ENCODE data around the gene LRP1-AS. TPM values are rescaled to one million over a fixed set of nuclear protein-coding genes. Genes with fewer than 3 reads are reported as not detected.

Gene LRP1-AS
- polyA plus RNA-seq, 2 donors = not detected

- Histone ChIP-seq H3K36me3 (ENCODE audit: control insufficient read depth in 2 of 2, insufficient read depth in 2 of 2, low read length in 1 of 2) (peaks cover 2 to 31% of the 10 kb centered on the region in 2 donors), H3K9me3 (ENCODE audit: control insufficient read depth in 2 of 2, insufficient read depth in 1 of 2, low read depth in 1 of 2, low read length in 1 of 2) (no peaks in the 10 kb centered on the region), H3K4me1 (ENCODE audit: control insufficient read depth in 2 of 2, insufficient read depth in 2 of 2, low read length in 1 of 2) (peaks cover 0 to 26% of the 10 kb centered on the region in 2 donors), H3K27me3 (ENCODE audit: control insufficient read depth in 1 of 2, insufficient read depth in 2 of 2, low read length in 2 of 2) (no peaks in the 10 kb centered on the region), H3K27ac (ENCODE audit: low read depth in 2 of 2, low read length in 1 of 2) (peak overlapping the region in 1 of 2 donors; percentile 53), H3K4me3 (ENCODE audit: low read depth in 1 of 2, low read length in 2 of 2) (no peak overlapping the region)
- 80 to 81% methylated on average over 13 of the region's 13 CpGs for WGBS, 2 donors
These were observed 17.7 kb upstream of the LRP1-AS start for GRCh38 chr12:57164966-57165625.

- Histone ChIP-seq H3K36me3 (ENCODE audit: control insufficient read depth in 2 of 2, insufficient read depth in 2 of 2, low read length in 1 of 2) (peaks cover 2 to 31% of the 10 kb centered on the region in 2 donors), H3K27ac (ENCODE audit: low read depth in 2 of 2, low read length in 1 of 2) (peak overlapping the region in 1 of 2 donors; percentile 53), H3K4me3 (ENCODE audit: low read depth in 1 of 2, low read length in 2 of 2) (no peak overlapping the region)
These were observed 17.0 kb upstream of the LRP1-AS start for GRCh38 chr12:57164454-57164853.

GRCh38 chr12:57162553-57163125 lies 15.2 kb upstream of the LRP1-AS start:
- Histone ChIP-seq H3K27ac (ENCODE audit: low read depth in 2 of 2, low read length in 1 of 2) (no peak overlapping the region), H3K4me1 (ENCODE audit: control insufficient read depth in 2 of 2, insufficient read depth in 2 of 2, low read length in 1 of 2) (peaks cover 0 to 16% of the 10 kb centered on the region in 2 donors), H3K27me3 (ENCODE audit: control insufficient read depth in 1 of 2, insufficient read depth in 2 of 2, low read length in 2 of 2) (no peaks in the 10 kb centered on the region), H3K9me3 (ENCODE audit: control insufficient read depth in 2 of 2, insufficient read depth in 1 of 2, low read depth in 1 of 2, low read length in 1 of 2) (no peaks in the 10 kb centered on the region), H3K4me3 (ENCODE audit: low read depth in 1 of 2, low read length in 2 of 2) (no peak overlapping the region), H3K36me3 (ENCODE audit: control insufficient read depth in 2 of 2, insufficient read depth in 2 of 2, low read length in 1 of 2) (peaks cover 2 to 40% of the 10 kb centered on the region in 2 donors)
- WGBS, 2 donors = 93 to 96% methylated on average over 8 of the region's 8 CpGs

More at GRCh38 chr12:57164454-57164853, 17.0 kb upstream of the LRP1-AS start:
- 83 to 84% methylated on average over 3 of the region's 3 CpGs for WGBS, 2 donors
- Histone ChIP-seq H3K4me1 (ENCODE audit: control insufficient read depth in 2 of 2, insufficient read depth in 2 of 2, low read length in 1 of 2) (peaks cover 0 to 24% of the 10 kb centered on the region in 2 donors), H3K27me3 (ENCODE audit: control insufficient read depth in 1 of 2, insufficient read depth in 2 of 2, low read length in 2 of 2) (no peaks in the 10 kb centered on the region), H3K9me3 (ENCODE audit: control insufficient read depth in 2 of 2, insufficient read depth in 1 of 2, low read depth in 1 of 2, low read length in 1 of 2) (no peaks in the 10 kb centered on the region)

GRCh38 chr12:57161491-57161890 lies 14.1 kb upstream of the LRP1-AS start:
- Histone ChIP-seq H3K27me3 (ENCODE audit: control insufficient read depth in 1 of 2, insufficient read depth in 2 of 2, low read length in 2 of 2) (no peaks in the 10 kb centered on the region), H3K9me3 (ENCODE audit: control insufficient read depth in 2 of 2, insufficient read depth in 1 of 2, low read depth in 1 of 2, low read length in 1 of 2) (no peaks in the 10 kb centered on the region), H3K4me3 (ENCODE audit: low read depth in 1 of 2, low read length in 2 of 2) (no peak overlapping the region), H3K36me3 (ENCODE audit: control insufficient read depth in 2 of 2, insufficient read depth in 2 of 2, low read length in 1 of 2) (peaks cover 5 to 42% of the 10 kb centered on the region in 2 donors), H3K27ac (ENCODE audit: low read depth in 2 of 2, low read length in 1 of 2) (no peak overlapping the region), H3K4me1 (ENCODE audit: control insufficient read depth in 2 of 2, insufficient read depth in 2 of 2, low read length in 1 of 2) (peaks cover 0 to 13% of the 10 kb centered on the region in 2 donors)
- WGBS, 2 donors = 91 to 94% methylated on average over 7 of the region's 7 CpGs

- 92 to 95% methylated on average over 14 of the region's 14 CpGs for WGBS, 2 donors
These were observed 13.3 kb upstream of the LRP1-AS start for GRCh38 chr12:57160741-57161140.

GRCh38 chr12:57160040-57160439 lies 12.6 kb upstream of the LRP1-AS start:
- Histone ChIP-seq H3K4me1 (ENCODE audit: control insufficient read depth in 2 of 2, insufficient read depth in 2 of 2, low read length in 1 of 2) (peaks cover 0 to 6% of the 10 kb centered on the region in 2 donors), H3K36me3 (ENCODE audit: control insufficient read depth in 2 of 2, insufficient read depth in 2 of 2, low read length in 1 of 2) (peaks cover 5 to 43% of the 10 kb centered on the region in 2 donors), H3K27me3 (ENCODE audit: control insufficient read depth in 1 of 2, insufficient read depth in 2 of 2, low read length in 2 of 2) (no peaks in the 10 kb centered on the region), H3K4me3 (ENCODE audit: low read depth in 1 of 2, low read length in 2 of 2) (no peak overlapping the region), H3K27ac (ENCODE audit: low read depth in 2 of 2, low read length in 1 of 2) (no peak overlapping the region), H3K9me3 (ENCODE audit: control insufficient read depth in 2 of 2, insufficient read depth in 1 of 2, low read depth in 1 of 2, low read length in 1 of 2) (no peaks in the 10 kb centered on the region)
- WGBS, 2 donors = 78 to 89% methylated on average over 4 of the region's 4 CpGs

More at GRCh38 chr12:57160741-57161140, 13.3 kb upstream of the LRP1-AS start:
- Histone ChIP-seq H3K4me3 (ENCODE audit: low read depth in 1 of 2, low read length in 2 of 2) (no peak overlapping the region), H3K36me3 (ENCODE audit: control insufficient read depth in 2 of 2, insufficient read depth in 2 of 2, low read length in 1 of 2) (peaks cover 6 to 44% of the 10 kb centered on the region in 2 donors), H3K27me3 (ENCODE audit: control insufficient read depth in 1 of 2, insufficient read depth in 2 of 2, low read length in 2 of 2) (no peaks in the 10 kb centered on the region), H3K9me3 (ENCODE audit: control insufficient read depth in 2 of 2, insufficient read depth in 1 of 2, low read depth in 1 of 2, low read length in 1 of 2) (no peaks in the 10 kb centered on the region), H3K4me1 (ENCODE audit: control insufficient read depth in 2 of 2, insufficient read depth in 2 of 2, low read length in 1 of 2) (peaks cover 0 to 7% of the 10 kb centered on the region in 2 donors), H3K27ac (ENCODE audit: low read depth in 2 of 2, low read length in 1 of 2) (no peak overlapping the region)

- Histone ChIP-seq H3K9me3 (ENCODE audit: control insufficient read depth in 2 of 2, insufficient read depth in 1 of 2, low read depth in 1 of 2, low read length in 1 of 2) (no peaks in the 10 kb centered on the region), H3K27ac (ENCODE audit: low read depth in 2 of 2, low read length in 1 of 2) (peak overlapping the region in 1 of 2 donors; percentile 8), H3K4me1 (ENCODE audit: control insufficient read depth in 2 of 2, insufficient read depth in 2 of 2, low read length in 1 of 2) (peaks cover 0 to 2% of the 10 kb centered on the region in 2 donors), H3K4me3 (ENCODE audit: low read depth in 1 of 2, low read length in 2 of 2) (no peak overlapping the region), H3K36me3 (ENCODE audit: control insufficient read depth in 2 of 2, insufficient read depth in 2 of 2, low read length in 1 of 2) (peaks cover 4 to 49% of the 10 kb centered on the region in 2 donors), H3K27me3 (ENCODE audit: control insufficient read depth in 1 of 2, insufficient read depth in 2 of 2, low read length in 2 of 2) (no peaks in the 10 kb centered on the region)
- WGBS, 2 donors = 76 to 82% methylated on average over 4 of the region's 4 CpGs
These were observed 11.9 kb upstream of the LRP1-AS start for GRCh38 chr12:57159311-57159710.

GRCh38 chr12:57158665-57159064 lies 11.2 kb upstream of the LRP1-AS start:
- H3K9me3 ChIP-seq (ENCODE audit: control insufficient read depth in 2 of 2, insufficient read depth in 1 of 2, low read depth in 1 of 2, low read length in 1 of 2) = no peaks in the 10 kb centered on the region
- 58 to 65% methylated on average over 4 of the region's 4 CpGs for WGBS, 2 donors

GRCh38 chr12:57158186-57158585 lies 10.8 kb upstream of the LRP1-AS start:
- Histone ChIP-seq H3K36me3 (ENCODE audit: control insufficient read depth in 2 of 2, insufficient read depth in 2 of 2, low read length in 1 of 2) (peaks cover 4 to 53% of the 10 kb centered on the region in 2 donors), H3K4me3 (ENCODE audit: low read depth in 1 of 2, low read length in 2 of 2) (no peak overlapping the region), H3K27ac (ENCODE audit: low read depth in 2 of 2, low read length in 1 of 2) (peak overlapping the region in 1 of 2 donors; percentile 14), H3K4me1 (ENCODE audit: control insufficient read depth in 2 of 2, insufficient read depth in 2 of 2, low read length in 1 of 2) (peaks cover 0 to 2% of the 10 kb centered on the region in 2 donors), H3K27me3 (ENCODE audit: control insufficient read depth in 1 of 2, insufficient read depth in 2 of 2, low read length in 2 of 2) (no peaks in the 10 kb centered on the region), H3K9me3 (ENCODE audit: control insufficient read depth in 2 of 2, insufficient read depth in 1 of 2, low read depth in 1 of 2, low read length in 1 of 2) (no peaks in the 10 kb centered on the region)
- 84 to 87% methylated on average over 16 of the region's 16 CpGs for WGBS, 2 donors

More at GRCh38 chr12:57158665-57159064, 11.2 kb upstream of the LRP1-AS start:
- Histone ChIP-seq H3K4me3 (ENCODE audit: low read depth in 1 of 2, low read length in 2 of 2) (no peak overlapping the region), H3K27ac (ENCODE audit: low read depth in 2 of 2, low read length in 1 of 2) (peak overlapping the region in 1 of 2 donors; percentile 14), H3K27me3 (ENCODE audit: control insufficient read depth in 1 of 2, insufficient read depth in 2 of 2, low read length in 2 of 2) (no peaks in the 10 kb centered on the region), H3K4me1 (ENCODE audit: control insufficient read depth in 2 of 2, insufficient read depth in 2 of 2, low read length in 1 of 2) (peaks cover 0 to 2% of the 10 kb centered on the region in 2 donors), H3K36me3 (ENCODE audit: control insufficient read depth in 2 of 2, insufficient read depth in 2 of 2, low read length in 1 of 2) (peaks cover 4 to 53% of the 10 kb centered on the region in 2 donors)
